ENCODE results near the gene AKAP1.

Gene AKAP1

DNA sequence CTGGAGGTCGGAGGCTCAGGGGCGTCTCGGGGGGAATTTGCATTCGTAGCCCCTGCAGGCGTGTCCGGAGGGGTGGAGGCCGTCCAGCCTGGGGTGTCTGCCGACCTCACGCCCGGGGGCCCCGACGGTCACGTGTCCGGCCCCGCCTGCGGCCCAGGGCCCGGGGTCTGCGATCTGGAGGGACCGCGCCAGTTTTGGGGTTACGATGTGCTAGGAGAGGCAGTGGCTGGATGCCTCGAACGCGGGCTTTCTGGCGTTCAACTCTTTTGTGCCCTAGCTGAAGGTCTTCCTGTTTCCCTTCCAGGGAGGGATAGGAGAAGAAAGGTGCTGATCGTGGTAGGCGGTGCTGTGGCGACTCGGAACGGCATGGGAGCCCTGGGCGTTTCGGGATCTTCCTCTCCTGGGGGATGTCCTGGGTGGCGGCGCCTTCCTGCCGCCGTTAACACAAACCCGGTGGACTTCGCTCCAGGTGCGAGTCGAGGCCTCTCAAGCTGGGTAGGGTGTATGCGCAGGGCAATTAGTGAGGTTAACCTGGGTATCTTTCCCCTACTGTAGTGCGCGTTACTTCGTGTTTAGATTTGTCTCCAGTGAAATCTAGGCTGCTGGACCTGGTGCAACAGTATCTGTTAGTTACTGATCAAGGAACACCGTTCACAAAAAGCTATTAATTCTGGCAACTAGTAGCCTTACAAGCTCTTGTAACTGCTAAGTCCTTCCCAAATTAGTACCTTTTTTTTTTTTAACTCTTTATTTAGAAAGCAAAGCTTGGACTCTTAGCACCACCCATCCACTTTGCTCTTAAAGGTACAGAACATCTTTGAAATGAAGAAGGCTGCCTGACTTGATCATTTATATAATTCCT, 1.3 kb downstream of the AKAP1 start:
- Histone ChIP-seq H3K27me3 (ENCODE audit: insufficient read depth, low read depth, severe bottlenecking) (no peaks in the 10 kb centered on the region), H3K4me3 (ENCODE audit: low read depth, low read length) (peak overlapping the region; percentile 76), H3K27ac (peak overlapping the region; percentile 87), H3K36me3 (no peaks in the 10 kb centered on the region), H3K9me3 (ENCODE audit: severe bottlenecking) (no peaks in the 10 kb centered on the region)
- DNase-seq: peak; percentile 50
- TF ChIP-seq, protein P1, sequence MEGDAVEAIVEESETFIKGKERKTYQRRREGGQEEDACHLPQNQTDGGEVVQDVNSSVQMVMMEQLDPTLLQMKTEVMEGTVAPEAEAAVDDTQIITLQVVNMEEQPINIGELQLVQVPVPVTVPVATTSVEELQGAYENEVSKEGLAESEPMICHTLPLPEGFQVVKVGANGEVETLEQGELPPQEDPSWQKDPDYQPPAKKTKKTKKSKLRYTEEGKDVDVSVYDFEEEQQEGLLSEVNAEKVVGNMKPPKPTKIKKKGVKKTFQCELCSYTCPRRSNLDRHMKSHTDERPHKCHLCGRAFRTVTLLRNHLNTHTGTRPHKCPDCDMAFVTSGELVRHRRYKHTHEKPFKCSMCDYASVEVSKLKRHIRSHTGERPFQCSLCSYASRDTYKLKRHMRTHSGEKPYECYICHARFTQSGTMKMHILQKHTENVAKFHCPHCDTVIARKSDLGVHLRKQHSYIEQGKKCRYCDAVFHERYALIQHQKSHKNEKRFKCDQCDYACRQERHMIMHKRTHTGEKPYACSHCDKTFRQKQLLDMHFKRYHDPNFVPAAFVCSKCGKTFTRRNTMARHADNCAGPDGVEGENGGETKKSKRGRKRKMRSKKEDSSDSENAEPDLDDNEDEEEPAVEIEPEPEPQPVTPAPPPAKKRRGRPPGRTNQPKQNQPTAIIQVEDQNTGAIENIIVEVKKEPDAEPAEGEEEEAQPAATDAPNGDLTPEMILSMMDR (IDR thresholded peaks at IDR 0.05; ENCODE audit: low read depth, low read length): no peak

DNA sequence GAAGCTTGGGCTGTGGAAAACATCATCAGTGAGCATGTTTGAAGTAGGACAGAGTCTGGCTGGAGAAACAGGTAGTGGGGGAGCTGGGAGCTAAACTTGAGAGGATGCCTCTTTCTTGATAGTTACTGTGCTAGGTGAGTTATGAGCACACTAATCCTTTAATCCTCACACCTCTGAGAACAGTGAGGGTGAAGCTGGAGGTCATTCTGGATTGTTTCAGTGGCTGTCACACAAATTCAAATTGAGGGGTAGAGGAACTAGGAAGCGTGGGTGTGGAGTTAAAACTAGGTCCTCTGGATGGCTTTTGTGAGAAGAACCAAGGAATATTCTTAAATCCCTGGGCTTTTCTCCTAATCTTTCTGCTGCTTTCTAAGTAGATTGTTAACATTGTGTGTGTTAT, 3.3 kb downstream of the AKAP1 start:
- TF ChIP-seq, protein P1 (IDR thresholded peaks at IDR 0.05; ENCODE audit: low read depth, low read length): no peak
- Histone ChIP-seq H3K36me3 (peaks cover 2% of the 10 kb centered on the region; the same call in 1 of the 2 replicates), H3K4me3 (ENCODE audit: low read depth, low read length) (no peak overlapping the region; the same call in 1 of the 2 replicates), H3K9me3 (ENCODE audit: severe bottlenecking) (no peaks in the 10 kb centered on the region), H3K27ac (peak overlapping the region; percentile 89), H3K27me3 (ENCODE audit: insufficient read depth, low read depth, severe bottlenecking) (no peaks in the 10 kb centered on the region)
- peak; percentile 51 for DNase-seq

DNA sequence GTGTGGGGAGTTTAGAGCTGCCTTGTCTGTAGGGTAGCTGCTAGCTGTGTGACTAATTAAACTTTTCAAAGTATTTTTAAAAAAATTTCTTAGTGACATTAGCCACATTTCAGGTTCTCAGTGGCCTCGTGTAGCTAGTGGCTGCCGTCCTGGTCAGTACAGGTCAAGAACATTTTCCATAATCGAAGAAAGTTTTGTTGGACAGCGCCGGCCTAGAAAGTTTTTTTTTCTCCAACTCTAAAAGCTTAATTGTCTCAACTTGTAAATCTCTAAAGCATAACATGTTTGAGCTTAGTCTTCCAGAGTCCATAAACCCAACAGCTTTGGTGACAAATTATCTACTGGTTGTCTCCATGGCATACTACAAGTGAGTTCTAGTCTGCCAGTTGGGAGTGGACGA, 4.3 kb downstream of the AKAP1 start:
- DNase-seq: no peak
- peaks cover 2% of the 10 kb centered on the region; the same call in 1 of the 2 replicates for H3K36me3 ChIP-seq
- TF ChIP-seq, protein P1 (IDR thresholded peaks at IDR 0.05; ENCODE audit: low read depth, low read length): no peak

GRCh38 chr17:57090560-57091185, 5.6 kb downstream of the AKAP1 start:
- Histone ChIP-seq H3K27me3 (ENCODE audit: insufficient read depth, low read depth, severe bottlenecking) (no peaks in the 10 kb centered on the region), H3K36me3 (peaks cover 8% of the 10 kb centered on the region), H3K9me3 (ENCODE audit: severe bottlenecking) (no peaks in the 10 kb centered on the region), H3K4me3 (ENCODE audit: low read depth, low read length) (no peak overlapping the region), H3K27ac (peak overlapping the region; percentile 89)
- peak; percentile 91 for DNase-seq
- TF ChIP-seq, protein P1 (IDR thresholded peaks at IDR 0.05; ENCODE audit: low read depth, low read length): no peak

More for the DNA sequence above, 4.3 kb downstream of the AKAP1 start:
- H3K9me3 ChIP-seq (ENCODE audit: severe bottlenecking): no peaks in the 10 kb centered on the region
- H3K27ac ChIP-seq: peak overlapping the region; percentile 89
- no peaks in the 10 kb centered on the region for H3K27me3 ChIP-seq (ENCODE audit: insufficient read depth, low read depth, severe bottlenecking)
- H3K4me3 ChIP-seq (ENCODE audit: low read depth, low read length): no peak overlapping the region

DNA sequence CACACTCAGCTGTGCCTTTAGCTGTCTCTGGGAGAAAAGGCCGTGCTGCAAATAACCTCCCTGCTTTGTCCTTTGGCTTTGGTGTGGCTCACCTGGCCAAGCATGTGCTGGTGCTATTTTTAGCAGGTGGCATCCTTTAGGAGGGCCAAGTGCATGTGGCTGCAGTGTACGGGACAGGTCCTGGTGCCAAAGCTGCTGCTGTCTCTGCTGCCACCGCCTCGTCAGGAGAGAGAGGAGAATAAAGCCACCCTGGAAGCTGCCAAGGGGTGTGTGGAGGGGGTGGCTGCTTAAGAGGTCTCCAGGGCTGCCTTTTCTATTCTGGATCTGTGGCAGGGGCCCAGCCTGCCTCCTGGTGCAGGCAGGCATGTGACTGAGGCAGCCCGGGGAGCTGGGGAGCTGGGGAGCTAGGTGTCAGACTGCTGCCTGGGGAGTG, 6.2 kb downstream of the AKAP1 start:
- Histone ChIP-seq H3K4me3 (ENCODE audit: low read depth, low read length) (no peak overlapping the region), H3K36me3 (peaks cover 12% of the 10 kb centered on the region), H3K27ac (peak overlapping the region; percentile 89), H3K9me3 (ENCODE audit: severe bottlenecking) (no peaks in the 10 kb centered on the region), H3K27me3 (ENCODE audit: insufficient read depth, low read depth, severe bottlenecking) (no peaks in the 10 kb centered on the region)
- DNase-seq: no peak
- TF ChIP-seq, protein P1 (IDR thresholded peaks at IDR 0.05; ENCODE audit: low read depth, low read length): no peak

All from WERI-Rb-1 (cell line).